ENCODE results near the gene SLC1A3.

SLC1A3 gene

GRCh38 chr5:36685631-36686288 is 79.4 kb downstream of the SLC1A3 start:
- DNase-seq (ENCODE audit: low read depth in 2 of 2), result no peak

GRCh38 chr5:36686881-36687280 is 80.5 kb downstream of the SLC1A3 start:
- no peak for DNase-seq (ENCODE audit: low read depth in 2 of 2)

DNA sequence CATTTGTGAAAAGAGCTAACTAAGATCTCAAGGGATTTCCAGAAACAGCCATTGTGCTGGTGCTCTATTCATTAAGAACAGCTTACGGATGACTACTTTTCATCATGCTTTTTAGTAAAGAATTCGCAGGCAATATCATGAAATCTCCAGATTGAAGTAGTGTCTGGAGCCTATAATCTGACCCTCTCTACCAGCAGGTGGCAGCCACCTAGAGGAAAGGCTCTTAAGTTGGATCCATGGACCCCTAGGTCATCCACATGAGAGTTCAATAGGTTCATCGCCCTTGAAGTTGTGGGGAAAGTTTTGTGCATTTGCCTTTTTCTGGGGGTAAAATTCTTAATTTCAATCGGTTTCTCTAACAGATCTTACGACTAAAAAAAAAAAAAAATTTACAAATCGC is 82.3 kb downstream of the SLC1A3 start:
- DNase-seq (ENCODE audit: low read depth in 2 of 2), result no peak

GRCh38 chr5:36689225-36689624 is 82.8 kb downstream of the SLC1A3 start:
- DNase-seq (ENCODE audit: low read depth in 2 of 2), result no peak

DNA sequence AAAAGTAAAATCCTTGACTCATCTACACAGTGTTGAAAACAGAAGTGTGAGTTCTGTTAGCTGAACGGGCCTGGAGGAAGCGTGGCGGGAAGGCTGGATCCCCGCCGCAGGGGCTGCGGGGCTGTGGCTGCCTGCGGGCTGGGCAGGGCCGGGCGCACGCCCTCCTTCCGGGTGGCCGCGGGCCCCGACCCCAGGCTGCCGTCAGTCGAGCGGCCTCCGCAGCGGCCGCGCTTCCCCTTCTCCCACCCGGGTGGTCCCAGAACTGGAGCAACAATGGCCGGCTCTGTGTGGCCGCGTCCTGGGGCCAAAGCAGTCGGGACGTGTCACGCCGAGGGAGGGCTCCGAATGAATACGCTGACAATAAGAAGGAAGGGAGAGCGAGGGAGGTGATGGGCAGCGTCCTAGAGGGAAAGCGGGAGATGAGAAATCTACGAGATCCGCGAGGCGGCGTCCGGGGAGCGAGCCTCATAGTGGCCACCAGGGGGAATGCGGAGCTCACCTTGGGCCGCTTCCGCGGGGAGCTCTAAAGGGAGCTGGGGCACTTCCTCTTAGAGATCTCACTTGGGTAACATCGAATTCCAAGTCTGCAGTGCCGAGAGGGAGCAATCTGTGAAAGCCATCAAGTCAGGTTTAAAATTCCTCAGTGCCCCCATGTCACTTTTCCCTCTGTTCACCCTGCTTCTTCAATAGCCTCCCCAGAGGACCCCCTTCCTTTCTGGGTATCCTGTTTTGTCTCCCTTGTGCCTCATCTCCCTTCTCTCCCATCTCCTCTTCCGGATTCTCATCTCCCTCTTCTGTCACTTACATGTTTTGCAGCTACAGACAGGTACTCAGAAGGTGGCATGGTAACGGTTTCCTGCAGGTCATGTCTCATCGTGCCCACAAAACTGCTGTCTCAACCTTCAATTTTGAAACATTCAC is 83.9 kb downstream of the SLC1A3 start:
- peak; percentile 62 for DNase-seq (ENCODE audit: low read depth in 2 of 2)

DNA sequence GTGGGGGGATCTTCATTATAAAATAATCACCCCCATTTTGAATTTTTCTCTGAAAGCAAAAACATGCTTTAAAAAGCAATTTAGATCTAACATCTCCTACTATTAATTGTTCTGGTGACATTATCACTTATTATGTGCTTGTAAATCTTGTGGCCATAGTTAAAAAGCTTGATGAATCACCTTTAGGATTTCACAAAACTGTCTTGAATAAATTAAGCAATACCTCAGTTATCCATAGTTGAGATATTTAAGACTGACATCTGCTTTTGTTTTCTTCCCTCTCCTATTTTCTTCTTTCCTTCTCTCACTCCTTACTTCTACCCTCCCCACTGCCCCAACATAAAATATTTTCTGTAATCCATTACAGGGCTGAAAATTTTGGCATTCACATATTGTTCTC is 84.8 kb downstream of the SLC1A3 start:
- DNase-seq (ENCODE audit: low read depth in 2 of 2), result no peak

DNA sequence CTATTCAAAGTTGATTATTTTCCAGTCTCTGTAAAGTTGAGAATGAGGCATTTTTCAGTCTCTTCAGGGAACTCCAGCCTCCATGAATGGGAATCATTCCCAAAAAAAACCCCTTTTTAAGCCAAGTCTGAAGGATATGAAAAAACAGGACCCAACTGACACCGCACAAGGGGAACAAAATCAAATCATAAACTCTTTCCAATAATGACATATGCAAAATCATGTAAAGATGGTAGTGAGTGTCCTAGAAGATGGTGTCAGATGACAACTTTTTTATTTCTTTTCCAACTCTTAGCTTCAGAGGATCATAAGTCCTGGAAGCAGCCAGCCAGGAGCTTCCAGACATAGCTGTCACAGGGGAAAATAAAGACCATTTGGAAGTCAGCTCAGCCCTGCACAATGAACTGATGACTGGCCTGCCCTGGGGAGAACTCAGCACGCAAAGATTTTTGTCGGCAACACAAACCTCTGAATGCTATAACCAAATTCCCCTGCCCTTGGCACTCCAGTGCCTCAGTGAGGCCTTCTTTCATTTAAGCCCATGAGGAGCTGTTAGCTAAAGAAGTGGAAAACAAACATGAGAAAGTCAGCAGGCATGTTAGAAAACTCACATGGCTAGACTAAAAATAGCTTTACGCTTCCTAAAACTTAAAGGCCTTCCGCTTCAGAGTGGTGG is 85.4 kb downstream of the SLC1A3 start:
- no peak for DNase-seq (ENCODE audit: low read depth in 2 of 2)

- peak; percentile 32 for DNase-seq (ENCODE audit: low read depth in 2 of 2)
Observed at GRCh38 chr5:36692791-36693763, 86.7 kb downstream of the SLC1A3 start.

DNA sequence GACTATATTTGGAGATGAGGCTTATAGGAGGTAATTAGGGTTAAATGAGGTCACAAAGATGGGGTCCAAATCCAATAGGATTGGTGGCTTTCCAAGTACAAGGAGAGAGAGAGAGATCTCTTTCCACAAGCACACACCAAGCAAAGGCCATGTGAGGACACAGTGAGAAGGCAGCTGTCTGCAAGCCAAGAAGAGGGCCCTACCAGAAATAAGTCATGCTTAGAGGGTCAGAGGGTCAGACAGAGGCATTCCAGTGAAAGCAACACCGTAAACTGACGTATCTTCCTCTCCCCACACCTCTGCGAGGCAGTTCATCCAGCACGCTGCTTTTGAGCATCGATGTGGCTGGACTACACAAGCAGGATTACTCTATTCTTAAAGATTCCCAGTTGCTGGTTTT is 87.9 kb downstream of the SLC1A3 start:
- DNase-seq (ENCODE audit: low read depth in 2 of 2), result no peak

DNA sequence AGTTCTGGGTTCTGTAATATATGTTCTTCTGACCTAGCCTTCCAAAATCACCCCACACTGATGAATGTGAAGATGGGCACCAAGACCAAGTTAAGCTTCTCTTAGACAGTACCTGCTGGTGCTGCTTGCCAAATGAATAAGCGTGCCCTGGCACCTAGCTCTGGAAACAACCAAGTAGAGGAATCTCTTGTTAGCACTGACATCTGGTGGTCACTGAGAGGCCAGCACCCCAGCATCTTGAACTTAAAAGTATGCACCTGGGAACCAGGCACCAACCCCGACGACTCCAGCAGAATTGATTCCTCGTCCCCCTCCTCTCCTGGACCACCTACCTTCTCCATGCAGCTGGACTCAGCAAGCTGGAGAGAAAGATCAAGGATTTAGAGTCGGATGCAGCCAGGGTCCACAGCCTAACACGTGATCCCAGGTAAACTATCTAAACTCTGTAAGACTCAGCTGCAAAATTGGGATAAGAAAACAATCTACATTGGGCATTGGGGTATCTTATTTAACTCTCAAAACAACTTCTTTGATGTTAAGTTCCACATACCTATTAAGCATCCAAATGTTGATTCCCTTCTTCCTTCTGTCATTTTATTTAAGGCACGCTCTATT is 89.8 kb downstream of the SLC1A3 start:
- peak in 1 of 2 donors; percentile 27 for DNase-seq (ENCODE audit: low read depth in 2 of 2)

GRCh38 chr5:36698031-36698430 is 91.6 kb downstream of the SLC1A3 start:
- DNase-seq (ENCODE audit: low read depth in 2 of 2), result no peak

DNA sequence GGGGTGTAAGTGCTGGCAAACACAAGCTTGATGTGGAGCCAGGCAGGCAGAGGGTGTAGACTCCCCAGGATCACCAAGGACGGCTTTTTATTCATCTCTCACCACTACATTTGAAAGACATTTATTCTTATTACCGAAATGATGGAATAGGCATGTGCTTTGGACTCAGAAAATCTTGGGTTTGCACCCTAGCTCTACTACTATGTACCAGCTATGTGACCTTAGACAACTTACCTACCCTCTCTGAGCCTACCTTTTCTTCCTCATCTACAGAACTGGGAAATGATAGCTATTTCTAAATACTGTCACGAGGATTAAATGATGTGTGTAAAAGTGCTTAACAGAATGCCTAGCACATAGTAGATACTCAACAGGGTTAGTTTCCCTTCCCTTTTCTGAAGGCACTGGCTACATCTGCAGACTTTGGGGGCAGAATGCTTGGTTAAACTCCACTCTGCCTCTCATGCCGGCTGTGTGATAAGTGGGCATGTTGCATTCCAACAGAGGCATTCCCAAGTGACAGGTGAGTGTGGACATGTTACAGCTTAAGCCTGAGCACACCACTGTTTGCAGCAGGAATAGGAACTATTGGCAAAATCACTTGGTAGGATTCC is 94.8 kb downstream of the SLC1A3 start:
- no peak for DNase-seq (ENCODE audit: low read depth in 2 of 2)

DNA sequence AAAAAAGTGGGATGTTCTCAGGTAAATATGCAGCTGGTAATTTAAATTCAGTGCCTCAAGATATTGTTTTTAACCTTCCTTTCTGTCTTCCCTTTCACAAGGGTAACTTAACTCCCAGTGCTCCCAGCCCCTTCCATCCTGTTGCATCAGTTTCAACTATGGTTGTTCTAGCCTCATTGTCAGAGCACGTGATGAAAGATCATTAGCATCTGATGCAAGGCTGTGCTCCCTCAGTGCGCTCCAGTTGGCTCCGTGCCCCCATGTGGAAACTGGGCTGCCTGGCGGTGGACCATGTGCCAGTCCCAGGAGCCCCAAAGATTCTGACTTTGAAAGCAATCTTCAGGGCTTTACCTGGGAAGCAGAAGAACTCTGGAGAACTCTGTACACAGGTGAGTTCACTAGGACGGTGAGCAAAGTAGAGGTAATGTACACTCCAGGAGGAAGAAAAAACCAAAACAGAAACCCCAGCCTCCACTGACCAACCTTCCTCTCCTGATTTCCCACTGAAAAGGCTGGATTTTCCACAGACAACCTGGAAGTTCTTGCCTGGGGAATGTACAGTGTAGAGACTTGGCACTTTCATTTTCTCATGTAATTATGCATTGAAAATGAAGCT is 96.9 kb downstream of the SLC1A3 start:
- no peak for DNase-seq (ENCODE audit: low read depth in 2 of 2)

DNA sequence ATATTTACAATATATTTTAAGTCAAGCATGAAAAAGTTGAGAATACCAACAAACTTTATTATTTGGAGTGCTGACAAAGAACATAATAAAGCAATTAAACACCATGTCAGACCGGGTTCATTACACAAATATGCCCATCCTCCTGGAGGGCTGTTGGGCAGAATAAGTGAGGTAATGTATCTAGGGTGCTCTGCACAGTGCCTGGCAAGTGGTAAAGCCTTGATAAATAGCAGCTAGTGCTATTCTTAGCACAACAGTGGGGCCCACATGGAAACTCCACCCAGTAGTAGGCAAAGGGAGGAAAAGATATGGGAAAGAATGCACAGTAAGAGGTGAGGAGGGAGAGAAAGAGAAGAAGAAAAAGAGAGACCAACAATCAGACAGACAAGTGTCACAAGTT is 97.7 kb downstream of the SLC1A3 start:
- no peak for DNase-seq (ENCODE audit: low read depth in 2 of 2)

DNA sequence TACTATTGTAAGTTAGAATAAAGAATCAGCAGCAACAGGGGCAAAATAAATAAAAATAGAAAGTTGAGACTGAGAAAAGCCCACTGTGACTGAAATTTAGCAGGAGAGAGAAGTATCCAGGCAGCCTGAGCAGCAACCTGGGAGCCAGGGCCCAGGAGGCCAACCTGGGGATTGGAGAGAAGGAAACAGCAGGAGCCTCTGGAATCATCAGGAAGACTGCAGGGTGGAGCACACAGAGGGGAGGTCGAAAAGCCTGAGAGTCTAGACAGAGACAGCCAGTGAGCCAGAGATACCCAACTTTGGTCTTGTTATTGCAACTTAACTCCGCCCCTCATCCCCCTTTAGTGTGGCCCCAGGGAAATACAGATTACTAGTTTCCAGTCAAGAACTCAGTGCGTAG is 98.6 kb downstream of the SLC1A3 start:
- no peak for DNase-seq (ENCODE audit: low read depth in 2 of 2)

DNA sequence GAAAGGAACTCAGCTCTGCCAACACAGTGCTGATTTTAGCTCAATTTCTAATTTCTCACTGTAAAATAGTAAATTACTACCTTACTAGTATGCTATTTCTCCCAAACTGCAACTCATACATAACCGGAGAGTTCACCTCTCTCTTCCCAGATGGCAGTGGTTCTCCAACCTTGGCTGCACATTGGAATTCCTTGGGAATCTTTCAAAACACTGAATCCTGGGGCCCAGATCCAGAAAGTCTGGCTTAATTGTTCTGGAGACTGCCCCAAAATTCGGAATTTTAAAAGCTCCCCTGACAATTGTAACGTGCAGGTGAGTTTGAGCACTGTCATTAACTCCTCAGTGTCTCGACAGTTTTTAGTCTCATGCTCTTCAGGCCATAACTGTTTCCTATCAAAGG is 100.3 kb downstream of the SLC1A3 start:
- DNase-seq (ENCODE audit: low read depth in 2 of 2), result no peak

DNA sequence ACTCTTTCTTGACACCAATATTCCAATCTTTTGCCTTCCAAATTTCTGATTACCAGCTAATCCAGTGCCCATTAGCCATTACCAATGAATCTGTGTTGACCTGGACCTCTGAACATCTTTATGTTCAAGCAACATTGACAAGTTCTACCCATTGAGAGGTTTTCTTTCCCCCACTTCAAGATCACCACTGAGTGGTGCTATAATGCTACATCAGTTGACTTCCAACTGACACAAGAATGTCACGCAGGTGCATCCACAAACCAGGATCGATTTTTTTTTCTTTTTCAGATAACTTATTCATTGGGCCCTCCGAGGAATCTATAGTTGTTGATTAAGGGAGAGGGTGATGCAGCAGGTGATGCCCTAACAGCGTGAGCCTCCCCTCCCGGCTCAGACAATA is 102.6 kb downstream of the SLC1A3 start:
- DNase-seq (ENCODE audit: low read depth in 2 of 2), result no peak

DNA sequence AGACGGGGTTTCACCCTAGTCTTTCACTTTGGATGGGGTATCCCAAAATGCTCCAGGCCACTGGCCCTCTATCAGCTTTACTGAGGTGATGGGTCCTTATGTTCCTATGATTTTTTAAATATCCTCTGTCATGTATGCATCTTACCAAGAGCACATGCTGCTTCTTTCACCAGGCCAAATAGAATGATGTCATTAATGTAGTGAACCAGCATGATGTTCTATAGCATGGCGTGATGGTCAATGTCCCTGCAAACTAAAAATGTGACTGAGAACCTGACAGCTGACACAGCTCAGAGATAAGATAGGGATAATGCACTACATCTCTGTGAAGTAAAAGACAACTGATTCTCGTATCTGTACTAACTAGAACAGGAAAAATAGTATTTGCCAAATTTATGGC is 103.6 kb downstream of the SLC1A3 start:
- DNase-seq (ENCODE audit: low read depth in 2 of 2), result no peak

DNA sequence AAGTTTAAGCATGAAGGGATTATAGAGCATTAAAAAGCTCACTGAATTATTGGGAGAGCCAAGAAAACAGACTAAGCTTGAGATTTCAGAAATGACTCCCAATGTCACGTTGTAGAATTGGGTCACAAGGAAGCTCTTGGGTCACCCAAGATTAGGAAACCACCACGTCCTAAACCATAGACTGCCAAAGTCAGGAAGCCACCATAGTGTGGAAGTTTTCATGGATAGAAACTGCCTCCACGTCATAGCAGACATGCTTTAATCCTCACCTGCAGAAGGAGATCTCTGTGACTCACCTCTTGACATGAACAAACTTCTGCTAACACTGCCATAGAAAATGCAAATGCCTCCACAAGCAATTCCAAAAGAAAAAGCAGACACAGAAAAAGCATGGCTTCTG is 106.3 kb downstream of the SLC1A3 start:
- no peak for DNase-seq (ENCODE audit: low read depth in 2 of 2)

DNA sequence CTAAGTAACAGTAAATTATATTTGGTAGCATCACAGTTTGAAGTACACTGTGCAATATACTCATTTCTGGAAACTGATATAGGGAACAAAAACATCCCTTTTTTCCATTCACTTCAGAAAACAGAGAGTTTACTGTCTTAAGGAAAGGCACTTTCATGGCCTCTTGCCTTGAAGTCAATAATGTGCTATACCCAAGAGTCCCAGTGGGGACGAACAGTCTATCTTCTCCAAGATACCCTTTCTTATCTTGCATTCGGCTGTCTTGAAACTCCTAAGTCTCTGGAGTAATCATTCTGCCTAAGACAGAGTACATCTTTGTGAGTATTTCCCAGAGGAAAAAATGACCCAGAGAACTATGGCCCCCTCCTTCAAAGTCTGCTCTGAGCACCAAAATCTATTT is 107.1 kb downstream of the SLC1A3 start:
- DNase-seq (ENCODE audit: low read depth in 2 of 2), result no peak
